Measurements from ENCODE around the gene EMC1.
"Not testable (repeated sequence)": the region's sequence is repeated elsewhere in the genome, so short reads cannot be mapped to it uniquely, and the experiment has no call there.

EMC1 gene

GRCh38 chr1:19186001-19186400 lies 65.3 kb downstream of the EMC1 start:
- no peak for DNase-seq

- DNase-seq = no peak
These were observed 69.1 kb downstream of the EMC1 start for GRCh38 chr1:19182223-19182622.

- not testable (repeated sequence) for DNase-seq
These were observed 71.1 kb downstream of the EMC1 start for GRCh38 chr1:19180265-19180657.

- peak; percentile 9 for DNase-seq
These were observed 71.6 kb downstream of the EMC1 start for GRCh38 chr1:19179597-19180264.

- DNase-seq = no peak
These were observed 72.5 kb downstream of the EMC1 start for GRCh38 chr1:19178734-19179398.

GRCh38 chr1:19177811-19178210 lies 73.5 kb downstream of the EMC1 start:
- no peak for DNase-seq

- DNase-seq = peak; percentile 42
These were observed 81.7 kb downstream of the EMC1 start for GRCh38 chr1:19169642-19170041.

- DNase-seq = no peak
These were observed 84.2 kb downstream of the EMC1 start for GRCh38 chr1:19167140-19167539.

- peak; percentile 18 for DNase-seq
These were observed 85.3 kb downstream of the EMC1 start for GRCh38 chr1:19166066-19166465.

Measured in suppressor macrophage treated with lipopolysaccharide for 4 hours (primary cell).